Testis (tissue), 2 donors: ENCODE results near the gene CGNL1.

Experiments
- CTCF ChIP-seq, 3 experiments: fragments of 450-650 bp in 2 of 3; fragments of 200-600 bp in 1 of 3; sonication (generic) in 1 of 3; IDR thresholded peaks; one replicate each; pipeline ENCODE4 v1.5.1; 2016 to 2019; ENCODE audit warnings: antibody characterized with exemption in 3 of 3, mild to moderate bottlenecking in 2 of 3, moderate library complexity in 1 of 3
- POLR2A ChIP-seq: fragments of 450-650 bp; IDR thresholded peaks from one replicate; pipeline ENCODE4 v1.6.1; 2017; ENCODE audit warnings: antibody characterized with exemption, mild to moderate bottlenecking, moderate library complexity

DNA sequence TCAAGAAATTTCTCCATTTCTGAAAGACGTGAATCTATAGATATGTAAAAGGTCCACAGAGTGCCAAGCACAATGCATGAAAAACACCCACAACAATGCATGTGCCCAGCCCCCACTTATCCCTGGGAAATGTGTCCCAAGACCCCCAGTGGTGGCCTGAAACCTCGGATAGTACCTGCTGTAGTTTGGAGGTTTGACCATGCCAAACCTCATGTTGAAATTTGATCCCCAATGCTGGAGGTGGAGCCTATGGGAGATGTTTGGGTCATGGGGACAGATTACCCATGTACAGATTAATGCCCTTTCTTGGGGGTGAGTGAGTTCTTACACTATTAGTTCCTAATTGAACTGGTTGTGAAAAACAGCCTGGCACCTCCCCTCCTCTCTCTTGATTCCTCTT is 194.0 kb downstream of the CGNL1 start:
- TF ChIP-seq CTCF (IDR thresholded peaks at IDR 0.05), result no peak
- no peak for TF ChIP-seq POLR2A
